DND-41 (cell line): ENCODE data around the gene COL9A3.

ENCODE experiments used
- EZH2 ChIP-seq: IDR thresholded peaks from 3 replicates; pipeline ENCODE4 v1.6.1; 2012; ENCODE audit warnings: borderline replicate concordance, low read depth, mild to moderate bottlenecking, moderate library complexity, low read length, inconsistent platforms; ENCODE audit not compliant: severe bottlenecking
- TF ChIP-seq, protein P1 (sequence below): IDR thresholded peaks from 2 replicates; pipeline ENCODE4 v1.5.1; 2012; ENCODE audit warnings: borderline replicate concordance, low read length, moderate library complexity, mild to moderate bottlenecking; ENCODE audit not compliant: poor library complexity, severe bottlenecking; ENCODE audit errors: extremely low read depth

DNA sequence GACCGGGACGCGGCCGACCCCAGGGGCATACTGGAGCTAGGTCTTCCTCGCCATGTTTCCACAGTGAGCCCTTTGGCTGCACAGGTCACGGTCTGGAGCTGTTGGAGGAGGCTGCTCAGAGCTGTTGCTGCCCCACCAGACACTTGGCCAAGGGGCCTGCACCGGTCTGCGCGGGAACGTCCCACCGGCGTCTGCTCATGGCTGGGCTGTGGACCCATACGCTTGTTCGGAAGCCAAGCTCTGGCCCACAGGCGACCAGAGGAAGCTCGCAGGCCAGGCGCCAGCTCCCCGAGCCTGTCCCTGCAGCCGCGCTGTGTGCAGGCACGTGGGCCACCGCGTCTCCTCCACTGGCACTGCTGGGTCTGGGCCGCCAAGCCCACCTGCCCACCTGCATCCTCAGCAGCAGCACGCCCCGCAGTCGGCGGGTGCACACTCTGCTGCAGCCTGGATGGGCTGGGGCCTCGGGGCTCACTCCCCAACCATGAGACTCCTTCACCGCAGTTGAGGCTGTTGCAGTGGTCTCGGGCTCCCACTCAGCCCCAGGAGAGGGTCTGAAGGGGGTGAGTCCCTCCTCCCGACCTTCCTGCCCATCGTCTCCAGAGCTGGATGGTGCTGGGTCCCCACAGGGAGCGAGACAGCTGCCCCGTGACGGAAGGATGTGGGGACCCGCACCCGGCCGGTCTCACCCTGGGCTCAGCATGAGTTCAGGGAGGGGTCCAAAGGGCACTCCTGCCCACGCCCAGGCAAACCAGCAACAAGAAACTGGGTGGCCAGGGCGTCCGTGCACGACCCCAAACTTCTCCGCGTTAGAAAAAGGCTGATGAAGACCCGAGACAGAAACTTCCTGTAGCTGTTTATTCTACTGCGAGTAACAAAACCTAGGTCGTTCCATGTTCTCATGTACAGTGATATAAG lies 60.3 kb downstream of the COL9A3 start:
- TF ChIP-seq, protein P1, sequence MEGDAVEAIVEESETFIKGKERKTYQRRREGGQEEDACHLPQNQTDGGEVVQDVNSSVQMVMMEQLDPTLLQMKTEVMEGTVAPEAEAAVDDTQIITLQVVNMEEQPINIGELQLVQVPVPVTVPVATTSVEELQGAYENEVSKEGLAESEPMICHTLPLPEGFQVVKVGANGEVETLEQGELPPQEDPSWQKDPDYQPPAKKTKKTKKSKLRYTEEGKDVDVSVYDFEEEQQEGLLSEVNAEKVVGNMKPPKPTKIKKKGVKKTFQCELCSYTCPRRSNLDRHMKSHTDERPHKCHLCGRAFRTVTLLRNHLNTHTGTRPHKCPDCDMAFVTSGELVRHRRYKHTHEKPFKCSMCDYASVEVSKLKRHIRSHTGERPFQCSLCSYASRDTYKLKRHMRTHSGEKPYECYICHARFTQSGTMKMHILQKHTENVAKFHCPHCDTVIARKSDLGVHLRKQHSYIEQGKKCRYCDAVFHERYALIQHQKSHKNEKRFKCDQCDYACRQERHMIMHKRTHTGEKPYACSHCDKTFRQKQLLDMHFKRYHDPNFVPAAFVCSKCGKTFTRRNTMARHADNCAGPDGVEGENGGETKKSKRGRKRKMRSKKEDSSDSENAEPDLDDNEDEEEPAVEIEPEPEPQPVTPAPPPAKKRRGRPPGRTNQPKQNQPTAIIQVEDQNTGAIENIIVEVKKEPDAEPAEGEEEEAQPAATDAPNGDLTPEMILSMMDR, result no peak
- no peak for TF ChIP-seq EZH2
